Measurements from ENCODE around the gene CARMIL1.

Gene CARMIL1

GRCh38 chr6:25315194-25316177 lies 36.3 kb downstream of the CARMIL1 start:
- H3K4me3 ChIP-seq (ENCODE audit: low read depth, low read length): no peak overlapping the region
- TF ChIP-seq CTCF (IDR thresholded peaks at IDR 0.05; ENCODE audit: low read depth, low read length): no peak

- TF ChIP-seq CTCF (IDR thresholded peaks at IDR 0.05; ENCODE audit: low read depth, low read length): no peak
- no peak overlapping the region for H3K4me3 ChIP-seq (ENCODE audit: low read depth, low read length)
Measured at GRCh38 chr6:25316626-25317025, 37.5 kb downstream of the CARMIL1 start.

GRCh38 chr6:25318589-25318988 lies 39.4 kb downstream of the CARMIL1 start:
- TF ChIP-seq CTCF (IDR thresholded peaks at IDR 0.05; ENCODE audit: low read depth, low read length): no peak
- no peak overlapping the region for H3K4me3 ChIP-seq (ENCODE audit: low read depth, low read length)

- H3K4me3 ChIP-seq (ENCODE audit: low read depth, low read length): no peak overlapping the region
- no peak for TF ChIP-seq CTCF (IDR thresholded peaks at IDR 0.05; ENCODE audit: low read depth, low read length)
Measured at GRCh38 chr6:25320459-25320858, 41.3 kb downstream of the CARMIL1 start.

- H3K4me3 ChIP-seq (ENCODE audit: low read depth, low read length): no peak overlapping the region
- no peak for TF ChIP-seq CTCF (IDR thresholded peaks at IDR 0.05; ENCODE audit: low read depth, low read length)
Measured at GRCh38 chr6:25322692-25323091, 43.5 kb downstream of the CARMIL1 start.

- no peak for TF ChIP-seq CTCF (IDR thresholded peaks at IDR 0.05; ENCODE audit: low read depth, low read length)
- H3K4me3 ChIP-seq (ENCODE audit: low read depth, low read length): no peak overlapping the region
Measured at GRCh38 chr6:25324066-25324762, 45.0 kb downstream of the CARMIL1 start.

- no peak for TF ChIP-seq CTCF (IDR thresholded peaks at IDR 0.05; ENCODE audit: low read depth, low read length)
- H3K4me3 ChIP-seq (ENCODE audit: low read depth, low read length): no peak overlapping the region
Measured at GRCh38 chr6:25326126-25326525, 47.0 kb downstream of the CARMIL1 start.

All from WI38 (cell line).